Measurements from ENCODE around the gene ABCB11.

GRCh38 chr2:169066897-169067296, 35.8 kb upstream of the ABCB11 start:
- TF ChIP-seq CTCF (IDR thresholded peaks at IDR 0.05; ENCODE audit: insufficient read depth, low read length), result no peak
- TF ChIP-seq POLR2AphosphoS5 (IDR thresholded peaks at IDR 0.05; ENCODE audit: low read depth), result no peak
- TF ChIP-seq, protein P1, sequence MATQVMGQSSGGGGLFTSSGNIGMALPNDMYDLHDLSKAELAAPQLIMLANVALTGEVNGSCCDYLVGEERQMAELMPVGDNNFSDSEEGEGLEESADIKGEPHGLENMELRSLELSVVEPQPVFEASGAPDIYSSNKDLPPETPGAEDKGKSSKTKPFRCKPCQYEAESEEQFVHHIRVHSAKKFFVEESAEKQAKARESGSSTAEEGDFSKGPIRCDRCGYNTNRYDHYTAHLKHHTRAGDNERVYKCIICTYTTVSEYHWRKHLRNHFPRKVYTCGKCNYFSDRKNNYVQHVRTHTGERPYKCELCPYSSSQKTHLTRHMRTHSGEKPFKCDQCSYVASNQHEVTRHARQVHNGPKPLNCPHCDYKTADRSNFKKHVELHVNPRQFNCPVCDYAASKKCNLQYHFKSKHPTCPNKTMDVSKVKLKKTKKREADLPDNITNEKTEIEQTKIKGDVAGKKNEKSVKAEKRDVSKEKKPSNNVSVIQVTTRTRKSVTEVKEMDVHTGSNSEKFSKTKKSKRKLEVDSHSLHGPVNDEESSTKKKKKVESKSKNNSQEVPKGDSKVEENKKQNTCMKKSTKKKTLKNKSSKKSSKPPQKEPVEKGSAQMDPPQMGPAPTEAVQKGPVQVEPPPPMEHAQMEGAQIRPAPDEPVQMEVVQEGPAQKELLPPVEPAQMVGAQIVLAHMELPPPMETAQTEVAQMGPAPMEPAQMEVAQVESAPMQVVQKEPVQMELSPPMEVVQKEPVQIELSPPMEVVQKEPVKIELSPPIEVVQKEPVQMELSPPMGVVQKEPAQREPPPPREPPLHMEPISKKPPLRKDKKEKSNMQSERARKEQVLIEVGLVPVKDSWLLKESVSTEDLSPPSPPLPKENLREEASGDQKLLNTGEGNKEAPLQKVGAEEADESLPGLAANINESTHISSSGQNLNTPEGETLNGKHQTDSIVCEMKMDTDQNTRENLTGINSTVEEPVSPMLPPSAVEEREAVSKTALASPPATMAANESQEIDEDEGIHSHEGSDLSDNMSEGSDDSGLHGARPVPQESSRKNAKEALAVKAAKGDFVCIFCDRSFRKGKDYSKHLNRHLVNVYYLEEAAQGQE (IDR thresholded peaks at IDR 0.05; ENCODE audit: insufficient replicate concordance, low read depth), result no peak
- peak; percentile 38; the same call in 1 of the 2 replicates for TF ChIP-seq SPI1 (IDR thresholded peaks at IDR 0.05; ENCODE audit: borderline replicate concordance, low read depth)
